HG03571 (cell line): ENCODE measurements around the gene TNFAIP1.
"Not testable (repeated sequence)": the region's sequence is repeated elsewhere in the genome, so short reads cannot be mapped to it uniquely, and the experiment has no call there.

ENCODE experiments used
- ATAC-seq: cut with Tn5 transposase; IDR thresholded peaks from one replicate; pipeline ENCODE4 v1.9.1; 2021; ENCODE audit not compliant: unreplicated experiment

TNFAIP1 gene

GRCh38 chr17:28335201-28335958, at the start of gene TNFAIP1, which contains the start of gene IFT20:
Gene TNFAIP1 (plus strand): TSS chr17:28335761. CDS start chr17:28339522, 3,761 bp downstream.
Gene IFT20 (minus strand): TSS chr17:28335472. CDS start chr17:28331985, 3,487 bp downstream.
- ATAC-seq = peak; percentile 94

GRCh38 chr17:28285965-28286364, 49.6 kb upstream of the TNFAIP1 start:
- no peak for ATAC-seq

- ATAC-seq = no peak
Observed at GRCh38 chr17:28290703-28291102, 44.9 kb upstream of the TNFAIP1 start.

- no peak for ATAC-seq
Observed at GRCh38 chr17:28291780-28292330, 43.7 kb upstream of the TNFAIP1 start.

- not testable (repeated sequence) for ATAC-seq
Observed at GRCh38 chr17:28292878-28293277, 42.7 kb upstream of the TNFAIP1 start.

GRCh38 chr17:28293994-28294393, 41.6 kb upstream of the TNFAIP1 start:
- no peak for ATAC-seq

- ATAC-seq = no peak
Observed at GRCh38 chr17:28295677-28296578, 39.6 kb upstream of the TNFAIP1 start.

GRCh38 chr17:28298449-28298848, 37.1 kb upstream of the TNFAIP1 start:
- no peak for ATAC-seq

GRCh38 chr17:28306954-28307401, 28.6 kb upstream of the TNFAIP1 start:
- no peak for ATAC-seq

GRCh38 chr17:28313841-28314240, 21.7 kb upstream of the TNFAIP1 start:
- ATAC-seq = no peak

GRCh38 chr17:28315846-28316705, 19.5 kb upstream of the TNFAIP1 start:
- no peak for ATAC-seq

GRCh38 chr17:28317099-28317965, 18.2 kb upstream of the TNFAIP1 start:
- no peak for ATAC-seq

GRCh38 chr17:28317966-28318758, 17.4 kb upstream of the TNFAIP1 start:
- ATAC-seq = peak; percentile 4

GRCh38 chr17:28318759-28319597, 16.6 kb upstream of the TNFAIP1 start, which contains the start of gene TMEM97:
Gene TMEM97 (plus strand): TSS chr17:28319200. CDS start chr17:28319240, 40 bp downstream.
- peak; percentile 88 for ATAC-seq

- ATAC-seq = no peak
Observed at GRCh38 chr17:28319598-28319935, 16.0 kb upstream of the TNFAIP1 start.

- ATAC-seq = no peak
Observed at GRCh38 chr17:28320215-28321061, 15.1 kb upstream of the TNFAIP1 start.

GRCh38 chr17:28324267-28324745, 11.3 kb upstream of the TNFAIP1 start:
- no peak for ATAC-seq
